HG02798 (cell line): ENCODE data around the gene OCEL1.

Source experiments
- ATAC-seq: cut with Tn5 transposase; IDR thresholded peaks from one replicate; pipeline ENCODE4 v1.9.1; 2021; ENCODE audit warnings: mild to moderate bottlenecking; ENCODE audit not compliant: unreplicated experiment, poor library complexity

OCEL1 gene

DNA sequence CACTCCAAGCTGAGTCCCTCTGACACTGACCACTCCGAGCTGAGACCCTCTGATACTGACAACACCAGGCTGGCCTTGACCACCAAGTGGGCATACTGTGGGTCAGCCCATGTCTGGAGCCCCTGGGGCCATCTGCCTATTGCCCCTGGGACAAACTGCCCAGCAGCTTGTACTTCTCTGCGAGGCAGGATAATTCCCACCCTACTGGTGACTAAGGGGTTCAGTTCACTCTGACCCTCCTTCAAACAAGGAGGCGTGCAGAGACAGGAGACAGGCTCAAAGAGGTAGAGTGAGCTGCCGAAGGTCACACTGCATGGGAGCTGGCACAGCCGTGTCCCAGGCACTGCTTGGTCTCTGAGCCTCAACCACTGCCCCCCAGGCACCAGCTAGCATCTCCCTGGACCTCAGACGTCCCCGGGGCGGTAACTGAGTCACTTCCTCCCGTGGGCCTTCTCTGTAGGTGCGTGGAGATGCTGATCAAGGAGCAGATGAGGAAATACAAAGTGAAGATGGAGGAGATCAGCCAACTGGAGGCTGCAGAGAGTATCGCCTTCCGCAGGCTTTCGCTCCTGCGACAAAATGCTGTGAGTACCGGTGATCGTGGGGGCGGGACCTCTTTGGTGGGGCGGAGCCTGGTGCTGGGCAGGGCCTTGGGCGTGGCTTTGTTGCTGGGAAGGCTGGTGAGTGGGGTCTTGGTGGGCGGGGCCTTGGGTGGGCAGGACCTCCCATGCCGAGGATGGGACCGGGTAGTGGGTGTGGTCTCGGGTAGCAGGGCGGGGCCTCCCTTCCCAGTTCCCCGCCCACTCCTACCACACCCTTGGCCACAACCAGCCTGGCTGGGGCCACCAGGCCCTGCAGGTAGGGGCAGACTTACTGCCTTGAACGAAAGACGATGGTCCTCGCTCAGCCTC, 16.6 kb upstream of the OCEL1 start:
- ATAC-seq: no peak

DNA sequence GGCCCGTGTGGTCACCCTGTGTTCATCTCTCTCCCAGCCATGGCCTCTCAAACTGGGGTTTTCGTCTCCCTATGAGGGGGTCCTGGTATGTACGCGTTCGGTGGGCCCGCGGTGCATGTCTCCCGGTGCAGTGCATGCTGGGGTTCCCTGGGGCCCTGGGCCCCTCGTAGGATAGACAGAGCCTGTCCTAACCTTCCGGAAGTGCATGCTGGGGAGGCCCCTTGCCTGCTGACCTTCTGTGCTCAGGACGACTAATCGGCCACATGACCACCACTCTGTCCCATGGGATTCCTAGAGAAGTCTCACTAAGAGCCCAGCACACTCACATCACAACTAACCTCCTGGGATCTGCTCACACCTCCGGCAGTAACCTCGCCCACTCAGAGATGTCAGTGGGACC, 15.7 kb upstream of the OCEL1 start:
- no peak for ATAC-seq

DNA sequence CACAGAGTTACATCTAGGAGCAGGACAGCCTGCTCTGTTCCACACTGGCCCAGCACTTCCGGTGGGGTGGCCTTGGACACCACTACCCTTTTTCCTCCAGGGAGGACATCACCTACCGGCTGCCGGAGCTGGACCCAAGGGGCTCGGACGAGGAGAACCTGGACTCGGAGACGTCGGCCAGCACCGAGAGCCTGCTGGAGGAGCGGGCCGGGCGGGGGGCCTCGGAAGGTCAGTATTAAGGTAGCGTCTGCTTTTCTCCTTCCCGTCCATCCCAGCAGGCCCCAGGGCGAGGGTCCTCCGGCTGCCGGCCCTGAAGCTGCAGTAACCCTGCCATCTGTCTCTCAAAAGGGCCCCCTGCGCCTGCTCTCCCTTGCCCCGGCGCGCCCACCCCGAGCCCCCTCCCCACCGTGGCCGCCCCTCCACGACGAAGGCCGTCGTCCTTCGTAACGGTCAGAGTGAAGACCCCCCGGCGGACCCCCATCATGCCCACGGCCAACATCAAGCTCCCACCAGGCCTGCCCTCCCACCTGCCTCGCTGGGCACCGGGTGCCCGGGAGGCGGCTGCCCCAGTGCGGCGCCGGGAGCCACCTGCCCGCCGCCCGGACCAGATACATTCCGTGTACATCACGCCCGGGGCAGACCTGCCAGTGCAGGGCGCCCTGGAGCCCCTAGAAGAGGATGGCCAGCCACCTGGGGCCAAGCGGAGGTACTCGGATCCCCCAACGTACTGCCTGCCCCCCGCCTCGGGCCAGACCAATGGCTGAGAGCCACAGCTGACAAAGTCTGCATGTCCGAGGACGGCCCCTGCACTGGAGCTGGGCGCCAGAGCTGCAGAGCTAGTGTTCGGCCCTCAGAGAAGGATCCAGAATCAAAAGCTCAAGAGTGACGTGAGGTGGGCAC, 14.2 kb upstream of the OCEL1 start:
- no peak for ATAC-seq

DNA sequence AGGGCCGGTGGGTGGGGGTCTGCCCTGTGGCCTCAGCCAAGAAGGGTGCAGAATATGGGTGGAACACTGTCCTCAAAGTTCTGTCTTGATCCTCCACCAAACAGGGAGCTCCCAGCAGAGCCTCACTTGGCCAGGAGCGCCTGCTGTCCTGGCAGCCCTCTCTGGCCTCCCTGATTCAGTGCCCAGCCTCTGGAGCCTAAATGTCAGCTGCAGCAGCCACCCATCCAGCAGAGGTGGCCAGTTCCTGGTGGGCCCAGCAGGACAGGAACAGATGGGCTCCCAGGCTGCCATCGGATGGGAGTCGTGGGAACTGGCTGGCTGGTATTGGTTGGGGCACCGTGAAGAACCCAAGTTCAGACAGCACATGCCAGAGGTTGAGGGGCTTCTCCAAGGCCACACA, 12.7 kb upstream of the OCEL1 start:
- ATAC-seq: no peak

DNA sequence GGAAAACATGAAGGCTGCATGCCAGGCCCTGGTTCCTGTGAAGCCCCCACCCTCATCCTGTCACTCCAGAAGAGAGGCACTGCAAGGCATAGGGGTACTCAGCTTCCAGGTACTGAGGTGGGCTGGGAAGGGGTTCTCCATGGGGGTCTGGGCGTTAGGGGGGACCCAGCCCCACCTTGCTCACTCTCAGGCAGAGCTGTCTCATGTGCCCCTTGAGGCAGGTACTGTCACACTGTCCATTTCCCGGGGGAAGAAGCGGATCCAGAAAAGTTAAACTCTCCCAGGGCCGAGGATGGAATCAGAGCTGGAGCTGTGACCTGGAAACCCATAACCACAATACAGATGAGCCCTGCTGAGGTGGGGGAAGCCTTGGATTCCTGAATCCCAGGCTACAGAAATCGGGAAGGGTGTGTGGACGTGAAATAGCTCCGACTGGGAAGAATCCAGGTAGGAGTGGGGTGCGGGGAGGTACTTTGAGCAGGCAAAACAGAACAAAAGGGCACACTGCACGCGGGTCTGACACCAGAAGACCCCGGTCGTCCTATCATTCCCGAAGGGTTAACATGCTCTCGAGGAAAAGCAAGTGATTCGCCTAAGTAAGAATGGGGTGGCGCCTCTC, 11.4 kb upstream of the OCEL1 start:
- ATAC-seq: no peak

DNA sequence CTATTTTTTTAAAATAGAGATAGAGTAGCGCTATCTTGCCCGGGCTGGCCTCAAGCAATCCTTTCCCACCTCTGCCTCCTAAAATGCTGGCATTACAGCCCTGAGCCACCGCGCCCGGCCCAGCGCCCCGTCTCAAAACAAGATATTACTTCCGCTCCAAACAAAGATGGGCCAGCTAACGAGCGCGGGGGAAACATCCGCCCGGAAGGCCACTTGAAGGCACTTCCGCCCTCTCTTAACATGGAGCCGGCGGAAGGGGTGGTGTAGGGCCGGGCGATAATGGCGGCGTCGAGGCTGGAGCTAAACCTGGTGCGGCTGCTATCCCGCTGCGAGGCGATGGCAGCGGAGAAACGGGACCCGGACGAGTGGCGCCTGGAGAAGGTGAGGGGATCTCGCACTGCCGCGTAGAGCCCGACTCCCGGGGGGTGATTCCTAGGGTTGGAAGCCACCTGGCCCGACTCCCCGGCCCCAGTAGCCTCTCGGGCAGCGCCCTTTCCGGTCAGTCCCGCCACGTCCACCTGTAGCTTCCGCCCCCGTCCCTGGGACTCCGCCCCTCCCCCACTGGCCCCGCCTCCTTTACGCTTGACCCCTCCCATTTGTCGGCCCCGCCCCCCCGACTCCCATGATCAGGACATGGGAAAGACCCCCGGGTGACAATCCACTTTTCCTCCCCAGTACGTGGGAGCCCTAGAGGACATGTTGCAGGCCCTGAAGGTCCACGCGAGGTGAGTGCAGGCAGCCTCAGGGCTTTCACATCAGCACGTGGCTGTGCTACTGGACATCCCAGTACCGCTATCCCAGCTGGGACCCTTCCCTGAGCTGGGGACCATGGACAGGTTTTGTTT, 10.7 kb upstream of the OCEL1 start, which contains the start of gene USE1:
Gene USE1, plus strand, starts transcription at position 231 of the 845 bp plus-strand sequence. Its CDS starts 49 bp downstream, at position 280.
- peak; percentile 79 for ATAC-seq

DNA sequence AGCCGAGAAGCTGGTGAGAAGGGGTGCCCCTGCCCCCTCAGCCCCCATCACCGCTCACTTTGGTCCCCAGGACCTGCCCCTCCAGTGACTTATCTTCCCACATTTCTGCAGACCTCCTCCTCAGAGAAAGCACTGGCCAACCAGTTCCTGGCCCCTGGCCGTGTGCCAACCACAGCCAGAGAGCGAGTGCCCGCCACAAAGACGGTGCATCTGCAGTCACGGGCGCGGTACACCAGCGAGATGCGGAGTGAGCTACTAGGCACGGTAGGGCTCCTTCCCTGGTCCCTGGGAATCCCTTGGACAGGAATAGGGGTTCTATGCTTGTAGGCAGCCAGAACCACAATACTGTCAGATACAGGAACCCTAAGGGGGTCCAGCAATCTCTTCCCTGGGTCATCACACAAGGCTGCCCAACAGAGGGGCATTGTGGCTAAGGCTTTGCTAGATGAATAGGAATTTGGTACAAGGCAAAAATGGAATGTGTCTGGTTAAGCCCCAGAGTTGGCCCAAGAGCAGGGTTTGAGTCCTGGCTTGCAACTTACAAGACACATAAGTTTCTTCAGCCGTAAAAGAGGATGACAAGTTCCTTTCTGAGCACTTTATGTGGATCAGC, 9.9 kb upstream of the OCEL1 start:
- ATAC-seq: no peak

DNA sequence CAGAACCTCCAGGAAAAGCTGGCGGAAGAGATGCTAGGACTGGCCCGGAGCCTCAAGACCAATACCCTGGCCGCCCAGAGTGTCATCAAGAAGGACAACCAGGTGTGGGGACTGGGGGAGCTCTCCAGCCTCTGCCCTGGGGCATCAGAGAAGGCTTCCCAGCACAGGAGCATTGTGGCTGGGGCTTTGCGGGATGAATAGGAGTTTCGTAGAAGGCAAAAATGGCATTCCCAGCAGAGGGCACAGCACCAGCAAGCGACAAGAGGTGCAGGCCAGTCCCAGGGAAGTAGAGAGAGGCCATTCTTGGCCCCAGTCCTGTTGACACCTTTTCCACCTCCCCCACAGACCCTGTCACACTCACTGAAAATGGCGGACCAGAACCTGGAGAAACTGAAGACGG, 6.7 kb upstream of the OCEL1 start:
- no peak for ATAC-seq

DNA sequence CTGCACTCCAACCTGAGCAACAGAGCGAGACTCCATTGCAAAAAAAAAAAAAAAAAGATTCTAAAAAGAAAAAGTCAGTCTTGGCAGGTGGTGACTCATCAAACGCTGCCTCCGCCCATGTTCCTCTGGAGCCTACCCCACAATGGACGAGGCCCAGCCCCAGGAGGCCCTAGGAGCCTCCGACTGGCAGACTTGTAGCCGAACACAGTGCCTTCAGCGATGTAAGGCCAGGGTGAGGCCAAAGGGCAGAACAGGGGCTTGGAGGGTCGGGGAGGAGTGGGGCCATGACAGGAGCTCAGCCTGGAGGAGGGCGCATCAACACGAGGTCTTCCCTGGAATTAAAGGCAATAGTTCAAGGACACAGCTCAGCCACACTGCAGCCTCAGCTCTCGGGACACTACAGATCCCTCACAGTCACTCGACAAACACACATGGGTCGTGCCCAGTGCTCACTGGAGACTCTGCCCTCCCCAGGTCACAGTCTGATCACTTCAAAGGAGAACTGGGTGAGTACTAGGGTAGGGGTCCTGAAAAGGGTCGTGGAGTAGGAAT, 5.7 kb upstream of the OCEL1 start:
- ATAC-seq: no peak

DNA sequence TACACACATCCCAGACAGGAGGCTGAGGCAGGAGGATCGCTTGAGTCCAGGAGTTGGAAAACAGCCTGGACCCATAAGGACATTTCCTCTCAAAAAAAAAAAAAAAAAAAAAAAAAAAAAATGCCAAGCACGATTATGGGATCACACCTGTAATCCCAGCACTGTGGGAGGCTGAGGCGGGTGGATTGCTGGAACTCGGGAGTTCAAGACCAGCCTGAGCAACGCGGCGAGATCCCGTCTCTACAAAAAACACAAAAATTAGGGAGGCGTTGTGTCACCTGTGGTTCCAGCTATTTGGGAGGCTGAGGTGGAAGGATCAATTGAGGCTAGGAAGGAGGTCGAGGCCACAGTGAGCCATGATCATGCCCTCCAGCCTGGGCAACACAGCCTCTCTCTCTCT, 973 bp upstream of the OCEL1 start:
- no peak for ATAC-seq

DNA sequence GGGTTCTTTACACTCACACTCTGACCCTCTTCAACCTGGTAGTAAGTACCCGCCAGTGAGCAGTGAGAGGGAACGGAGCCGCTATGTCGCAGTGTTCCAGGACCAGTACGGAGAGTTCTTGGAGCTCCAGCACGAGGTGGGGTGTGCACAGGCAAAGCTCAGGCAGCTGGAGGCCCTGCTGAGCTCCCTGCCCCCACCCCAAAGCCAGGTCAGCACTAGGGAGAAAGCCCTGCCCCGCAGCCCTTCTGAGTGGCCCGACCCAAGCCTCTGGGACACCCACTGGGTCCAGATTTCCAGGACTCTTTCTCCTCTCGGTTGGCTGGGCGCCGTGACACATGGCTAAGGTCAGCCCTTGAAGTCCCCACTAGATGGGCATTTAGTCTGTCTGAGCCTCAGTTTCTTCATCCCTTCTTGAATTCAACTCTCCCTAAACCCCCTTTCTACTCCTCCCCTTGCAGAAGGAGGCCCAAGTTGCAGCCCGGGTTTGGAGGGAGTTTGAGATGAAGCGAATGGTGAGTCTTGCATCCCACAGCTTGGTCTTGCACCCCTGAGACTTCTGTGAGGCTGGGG, 1.9 kb downstream of the OCEL1 start:
- ATAC-seq: no peak

DNA sequence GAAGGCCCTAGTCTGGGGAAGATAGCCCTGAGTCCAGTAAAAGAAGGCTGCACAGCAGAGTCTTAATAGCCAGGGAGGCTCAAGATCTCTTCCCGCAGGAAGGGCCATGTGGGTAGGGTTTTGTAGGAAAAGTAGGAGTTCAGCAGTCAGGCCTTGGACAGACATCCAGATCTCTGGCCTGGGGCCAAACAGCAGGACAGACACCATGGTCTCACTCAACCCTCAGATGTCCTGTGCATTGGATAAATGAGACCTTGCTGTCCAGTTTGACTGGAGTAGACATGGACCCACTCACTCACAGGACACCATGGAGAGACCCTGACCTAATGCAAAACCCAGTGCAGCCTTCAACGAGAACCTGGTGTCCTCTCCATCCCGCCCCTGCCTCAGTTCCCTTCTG, 3.9 kb downstream of the OCEL1 start:
- ATAC-seq: no peak

DNA sequence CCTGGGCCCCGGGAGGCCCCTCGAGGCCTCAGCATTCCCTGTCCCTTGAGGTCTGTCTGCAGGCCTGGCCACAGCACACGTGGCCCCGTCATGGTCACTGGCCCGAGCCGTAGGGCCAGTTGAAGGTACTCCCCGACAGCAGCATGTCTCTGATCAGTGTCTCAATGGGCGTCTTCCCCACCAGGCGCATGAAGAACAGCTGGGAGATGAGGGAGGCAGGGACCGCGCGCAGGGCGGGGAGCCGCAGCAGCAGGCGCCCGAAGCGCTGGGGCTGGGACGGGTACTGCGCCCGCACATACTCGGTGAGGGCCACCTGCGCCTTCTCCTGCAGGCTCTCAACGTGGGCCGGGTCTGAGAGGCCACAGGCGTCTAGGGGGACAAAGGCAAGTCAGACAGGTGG, 6.2 kb downstream of the OCEL1 start:
- ATAC-seq: no peak

DNA sequence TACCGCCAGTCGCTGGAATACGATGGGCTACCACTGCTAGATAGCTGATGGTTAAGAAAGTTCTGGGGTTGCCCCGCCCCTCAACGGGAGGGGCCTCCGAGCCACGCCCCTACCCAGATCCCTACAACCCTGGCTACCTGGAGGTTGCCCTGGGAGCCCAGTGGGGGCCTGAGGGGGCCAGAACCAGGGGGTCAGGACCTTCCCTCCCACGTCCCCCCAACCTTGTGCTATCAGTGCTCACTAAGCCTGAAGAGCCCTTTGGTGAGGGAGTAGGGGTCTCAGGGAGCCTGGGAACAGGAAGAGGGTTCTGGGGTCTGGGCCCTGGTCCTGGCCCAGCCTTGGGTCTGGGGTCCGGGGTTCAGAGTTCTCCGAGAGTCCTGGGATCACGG, 8.9 kb downstream of the OCEL1 start:
- ATAC-seq: peak; percentile 53

DNA sequence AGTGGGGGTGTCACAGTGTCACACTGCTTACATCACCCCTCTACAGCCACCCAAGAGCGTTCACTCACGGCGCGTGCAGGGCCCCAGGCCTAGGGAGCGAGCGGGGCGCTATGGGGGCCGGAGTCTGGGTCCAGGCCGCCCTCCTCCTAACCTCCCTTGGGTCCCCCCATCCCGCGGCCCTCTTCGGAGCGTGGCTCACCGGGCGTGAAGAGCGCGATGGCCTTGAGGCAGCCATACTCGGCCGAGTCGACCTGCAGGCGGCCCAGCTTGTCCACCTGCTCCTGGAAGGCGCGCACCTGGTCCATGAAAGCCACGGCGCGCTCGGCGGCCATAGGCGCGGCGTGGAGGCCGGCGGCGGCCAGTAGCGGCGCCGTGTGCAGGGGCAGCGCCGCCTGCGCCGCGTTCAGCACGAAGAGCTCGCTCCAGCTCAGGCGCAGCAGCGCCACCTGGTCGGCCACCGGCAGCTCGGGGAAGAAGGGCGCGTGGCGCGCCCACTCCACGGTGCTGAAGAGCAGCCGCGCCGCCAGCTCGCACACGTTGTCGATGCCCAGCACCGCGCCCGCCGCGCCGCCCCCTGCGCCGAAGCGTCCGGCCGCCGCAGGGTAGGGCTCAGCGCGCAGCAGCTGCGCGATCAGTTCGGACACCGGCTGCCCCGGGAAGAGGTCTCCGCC, 9.4 kb downstream of the OCEL1 start:
- peak; percentile 69 for ATAC-seq

DNA sequence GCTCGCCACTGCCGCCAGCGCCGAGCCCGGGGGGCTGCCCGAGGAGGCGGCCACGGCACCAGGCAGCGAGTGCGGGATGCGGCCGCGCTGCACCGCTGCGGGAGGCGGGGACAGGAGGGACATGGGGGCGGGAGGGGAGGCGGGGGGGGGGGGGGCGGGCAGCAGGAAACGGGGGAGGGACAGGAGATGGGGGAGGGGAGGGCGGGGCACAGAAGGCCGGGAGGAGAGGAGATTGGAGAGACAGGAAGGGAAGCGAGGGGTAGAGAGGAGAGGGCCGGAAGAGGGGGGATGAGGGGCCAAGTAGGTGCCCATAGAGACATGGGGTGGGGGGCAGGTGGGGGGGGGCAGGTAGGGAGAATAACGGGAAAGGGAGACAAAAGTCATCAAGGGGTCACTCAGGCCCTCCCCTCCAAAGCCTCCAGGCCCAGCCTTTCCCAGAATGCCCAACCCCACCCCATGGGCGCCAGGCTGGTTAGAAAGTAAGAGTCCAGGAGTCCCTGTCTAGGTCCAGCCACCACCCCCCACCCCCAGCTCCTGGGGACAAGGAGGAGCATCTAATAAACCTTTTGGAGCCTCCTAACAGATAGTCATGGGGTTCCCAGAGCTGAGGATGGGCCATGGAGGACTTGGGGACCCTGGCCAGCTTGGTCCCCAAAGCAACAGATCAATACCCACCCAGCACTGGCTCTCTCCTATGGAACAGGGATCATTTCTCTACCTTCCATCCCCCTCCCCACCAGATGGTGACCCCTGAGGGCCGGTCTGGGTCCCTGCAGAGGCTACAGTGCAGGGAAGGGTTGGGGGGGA, 10.1 kb downstream of the OCEL1 start:
- peak; percentile 23 for ATAC-seq

DNA sequence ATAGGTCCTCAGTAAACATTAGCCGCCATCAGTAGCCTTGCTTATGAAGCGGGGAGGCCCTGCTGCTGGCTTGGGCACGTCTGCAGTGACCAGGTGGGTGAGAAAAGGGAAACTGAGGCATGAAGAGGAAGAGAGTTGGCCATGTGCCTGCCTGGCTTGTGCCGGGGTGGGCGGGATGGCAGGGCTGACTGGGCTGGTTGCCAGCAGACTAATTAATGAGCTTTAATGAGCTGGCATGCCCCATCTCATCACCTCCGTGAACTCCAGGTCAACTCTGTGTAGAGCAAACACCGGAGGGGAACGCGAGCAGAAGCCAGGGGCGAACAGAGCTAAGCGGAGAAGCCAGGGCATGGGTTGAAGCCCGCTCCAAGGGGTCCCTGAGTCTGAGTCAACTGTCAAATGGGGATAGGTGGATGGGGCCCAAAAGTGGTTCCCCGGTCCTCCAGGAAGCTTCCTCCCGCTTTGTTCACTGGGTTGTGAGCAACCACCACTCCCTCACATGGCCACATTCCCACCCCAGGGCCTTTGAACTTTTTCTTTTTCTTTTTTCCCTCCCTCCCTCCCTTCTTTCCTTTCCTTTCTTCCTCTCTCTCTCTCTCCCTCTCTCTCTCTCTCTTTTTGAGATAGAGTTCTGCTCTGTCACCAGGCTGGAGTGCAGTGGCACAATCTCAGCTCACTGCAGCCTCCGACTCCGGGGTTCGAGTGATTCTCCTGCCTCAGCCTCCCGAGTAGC, 11.0 kb downstream of the OCEL1 start:
- no peak for ATAC-seq
